ENCODE data around the gene DCAF10.

DNA sequence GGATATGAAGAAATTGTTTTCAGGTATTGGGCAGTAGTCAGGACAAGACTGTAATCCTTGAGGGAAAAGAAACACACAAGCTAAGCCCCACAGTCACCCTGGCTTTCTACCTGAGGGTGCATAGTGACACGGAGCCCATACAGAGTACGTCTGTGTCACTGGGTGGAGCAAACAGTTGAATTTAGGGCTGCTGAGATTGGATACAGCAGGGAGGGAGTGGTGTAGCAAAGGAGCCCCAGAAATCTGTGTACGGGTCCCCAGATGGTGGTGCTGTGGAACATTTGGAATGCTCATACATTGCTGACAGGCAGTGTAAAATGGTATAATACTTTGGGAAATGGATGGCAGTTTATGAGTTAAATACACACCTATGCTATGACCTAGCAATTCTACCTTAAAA lies 41.9 kb upstream of the DCAF10 start:
- TF ChIP-seq POLR2AphosphoS5 (IDR thresholded peaks at IDR 0.05; ENCODE audit: insufficient read depth in 1 of 2, low read depth in 1 of 2): no peak
- no peak for TF ChIP-seq POLR2A (IDR thresholded peaks at IDR 0.05)

Data from vagina (tissue), 2 donors.